Stimulated activated CD8-positive, alpha-beta memory T cell treated with anti-CD3 and anti-CD28 coated beads, Interleukin-15, amount 100 ng/mL, for 24 hours (primary cell): Measurements from ENCODE around the gene ALDH7A1.

Experiments used
- DNase-seq: peaks from one replicate; pipeline ENCODE4 v3.0.0-alpha.2; 2020; ENCODE audit warnings: low read depth

Gene ALDH7A1

GRCh38 chr5:126508251-126508961 lies 86.6 kb downstream of the ALDH7A1 start:
- no peak for DNase-seq

- DNase-seq = no peak
Observed at GRCh38 chr5:126506079-126506478, 88.9 kb downstream of the ALDH7A1 start.

- no peak for DNase-seq
Observed at GRCh38 chr5:126503602-126504104, 91.4 kb downstream of the ALDH7A1 start.

- DNase-seq = no peak
Observed at GRCh38 chr5:126501448-126501847, 93.6 kb downstream of the ALDH7A1 start.

DNA sequence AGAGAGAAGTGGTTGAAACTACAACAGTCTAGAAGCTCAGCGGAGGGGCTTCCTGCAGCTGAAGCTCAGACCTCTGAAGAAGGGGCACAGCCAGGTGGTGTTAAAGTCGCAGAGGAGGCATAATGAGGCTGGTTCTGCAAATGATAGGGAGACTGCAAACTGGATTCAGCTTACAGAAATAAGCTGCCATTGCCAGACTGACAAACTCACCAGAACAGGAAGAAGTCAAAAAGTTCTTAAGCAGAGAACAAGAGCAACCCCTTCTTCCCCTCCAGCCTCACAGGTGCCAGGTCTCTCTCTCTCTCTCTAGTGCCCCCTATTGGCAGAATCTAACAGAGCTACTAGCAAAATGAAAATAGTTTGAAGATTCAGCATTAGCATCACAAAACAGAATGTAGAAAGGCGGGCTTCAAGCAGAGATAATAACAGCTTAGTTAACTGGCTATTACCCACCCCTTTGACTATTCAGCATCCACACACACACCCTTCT lies 95.1 kb downstream of the ALDH7A1 start:
- DNase-seq = no peak

- no peak for DNase-seq
Observed at GRCh38 chr5:126499278-126499677, 95.7 kb downstream of the ALDH7A1 start.

DNA sequence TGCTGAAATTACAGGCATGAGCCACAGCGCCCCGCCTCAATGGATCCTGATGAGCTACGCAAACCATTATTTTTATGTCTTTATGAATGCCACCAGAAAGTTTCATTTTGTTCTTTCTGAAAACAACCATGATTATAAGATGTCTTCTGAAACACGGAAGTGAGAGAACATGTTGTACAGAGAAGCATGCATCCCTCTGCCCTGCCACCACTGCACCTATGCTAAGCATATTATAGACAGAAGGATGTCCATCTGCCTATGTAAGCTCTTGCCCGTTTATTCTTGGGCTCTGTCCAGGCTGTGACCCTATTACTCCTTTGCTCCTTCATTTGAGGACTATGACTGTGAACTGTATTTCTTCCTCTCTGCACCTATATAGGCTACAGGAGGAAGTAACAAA lies 97.5 kb downstream of the ALDH7A1 start:
- DNase-seq = no peak

DNA sequence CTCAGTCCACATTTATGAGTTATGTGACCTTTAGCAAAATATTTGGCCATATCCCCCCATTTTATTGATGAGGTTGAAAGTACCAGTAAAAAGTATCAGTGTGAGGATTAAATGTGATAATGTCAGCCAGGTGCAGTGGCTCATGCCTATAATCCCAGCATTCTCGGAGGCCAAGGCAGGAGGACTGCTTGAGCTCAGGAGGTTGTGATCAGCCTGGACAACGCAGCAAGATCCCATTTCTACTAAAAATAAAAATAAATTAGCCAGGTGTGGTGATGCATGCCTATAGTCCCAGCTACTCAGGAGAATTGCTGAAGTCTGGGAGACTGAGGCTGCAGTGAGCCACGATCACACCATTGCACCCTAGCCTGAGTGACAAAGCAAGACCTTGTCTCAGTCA lies 100.6 kb downstream of the ALDH7A1 start:
- no peak for DNase-seq

DNA sequence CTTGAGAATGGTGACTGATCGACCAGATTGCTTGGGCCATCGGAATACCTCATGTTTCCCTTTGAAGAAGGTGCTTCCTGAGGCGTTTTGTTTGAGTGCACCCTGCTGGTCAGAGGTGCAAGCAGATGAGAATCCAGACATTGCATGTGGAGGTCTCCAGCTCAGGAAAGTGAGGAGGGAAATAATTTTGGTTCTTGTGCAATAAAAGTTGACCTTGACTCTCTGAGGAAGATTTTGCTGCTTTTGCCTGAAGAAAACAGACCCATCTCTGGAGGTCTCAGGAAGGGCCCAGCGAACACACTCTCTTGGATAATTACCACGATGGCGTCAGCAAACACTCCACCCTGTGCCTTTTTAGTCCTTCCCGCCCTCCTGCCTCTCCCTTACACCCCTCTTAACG lies 102.1 kb downstream of the ALDH7A1 start:
- DNase-seq = no peak

- no peak for DNase-seq
Observed at GRCh38 chr5:126490167-126490940, 104.7 kb downstream of the ALDH7A1 start.

DNA sequence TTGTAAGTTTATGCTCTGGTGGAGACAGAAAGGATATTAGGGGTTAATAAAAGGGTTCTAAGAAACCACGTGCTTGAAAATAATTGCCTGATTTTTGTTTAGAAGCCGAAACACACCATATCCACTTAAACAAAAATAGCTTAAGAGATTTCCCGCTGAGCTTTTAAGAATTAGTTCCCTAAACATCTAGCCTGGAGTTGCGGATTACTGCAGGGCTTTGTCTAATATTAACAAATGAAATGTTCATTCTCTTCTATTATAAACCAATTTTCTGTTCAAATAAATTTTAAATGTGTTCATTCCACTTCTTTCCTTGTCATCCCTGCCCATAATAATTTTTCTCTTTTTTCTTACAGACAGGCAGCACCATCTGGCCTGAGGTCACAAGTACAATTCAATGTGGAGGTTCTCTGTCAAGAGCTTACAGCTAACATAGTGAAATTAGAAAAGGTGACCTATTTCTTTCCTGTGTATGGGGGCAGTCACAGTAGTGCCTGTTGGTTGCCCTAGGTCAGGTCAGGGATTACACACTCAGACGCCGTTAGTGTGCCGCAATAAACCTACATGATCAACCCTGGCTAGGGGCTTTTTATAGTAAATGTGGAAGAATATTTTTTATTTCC lies 106.5 kb downstream of the ALDH7A1 start:
- no peak for DNase-seq

DNA sequence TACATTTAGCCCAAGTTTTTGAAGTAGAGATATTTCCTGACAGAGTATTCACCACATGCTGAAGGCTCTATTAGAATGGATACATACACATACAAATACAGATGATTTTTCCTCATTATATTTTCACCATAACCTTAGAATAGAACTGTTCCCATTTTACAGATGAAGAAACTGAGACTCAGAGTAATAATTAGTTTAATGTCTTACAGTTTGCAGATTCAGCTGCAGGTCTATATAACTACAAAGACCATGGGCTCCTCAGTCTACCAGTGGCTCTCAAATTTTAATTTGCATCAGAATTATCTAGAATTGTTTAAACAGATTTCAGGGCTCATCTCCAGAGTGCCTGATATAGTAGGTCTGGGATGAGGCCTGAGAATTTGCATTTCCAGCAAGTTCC lies 107.4 kb downstream of the ALDH7A1 start:
- no peak for DNase-seq

GRCh38 chr5:126486332-126486731 lies 108.7 kb downstream of the ALDH7A1 start:
- DNase-seq = no peak

GRCh38 chr5:126484253-126484652 lies 110.8 kb downstream of the ALDH7A1 start:
- no peak for DNase-seq

- DNase-seq = no peak
Observed at GRCh38 chr5:126483156-126483555, 111.9 kb downstream of the ALDH7A1 start.

- DNase-seq = no peak
Observed at GRCh38 chr5:126482591-126482990, 112.4 kb downstream of the ALDH7A1 start.

- DNase-seq = no peak
Observed at GRCh38 chr5:126481243-126481642, 113.8 kb downstream of the ALDH7A1 start.
